DMS79 treated with DMSO at 0.1 percent for 48 hours (cell line): ENCODE data around the gene RASAL1.

Experiments used
- DNase-seq: peaks from one replicate; lab custom pipeline; 2025; lab: John Stamatoyannopoulos, UW

The RASAL1 gene

DNA sequence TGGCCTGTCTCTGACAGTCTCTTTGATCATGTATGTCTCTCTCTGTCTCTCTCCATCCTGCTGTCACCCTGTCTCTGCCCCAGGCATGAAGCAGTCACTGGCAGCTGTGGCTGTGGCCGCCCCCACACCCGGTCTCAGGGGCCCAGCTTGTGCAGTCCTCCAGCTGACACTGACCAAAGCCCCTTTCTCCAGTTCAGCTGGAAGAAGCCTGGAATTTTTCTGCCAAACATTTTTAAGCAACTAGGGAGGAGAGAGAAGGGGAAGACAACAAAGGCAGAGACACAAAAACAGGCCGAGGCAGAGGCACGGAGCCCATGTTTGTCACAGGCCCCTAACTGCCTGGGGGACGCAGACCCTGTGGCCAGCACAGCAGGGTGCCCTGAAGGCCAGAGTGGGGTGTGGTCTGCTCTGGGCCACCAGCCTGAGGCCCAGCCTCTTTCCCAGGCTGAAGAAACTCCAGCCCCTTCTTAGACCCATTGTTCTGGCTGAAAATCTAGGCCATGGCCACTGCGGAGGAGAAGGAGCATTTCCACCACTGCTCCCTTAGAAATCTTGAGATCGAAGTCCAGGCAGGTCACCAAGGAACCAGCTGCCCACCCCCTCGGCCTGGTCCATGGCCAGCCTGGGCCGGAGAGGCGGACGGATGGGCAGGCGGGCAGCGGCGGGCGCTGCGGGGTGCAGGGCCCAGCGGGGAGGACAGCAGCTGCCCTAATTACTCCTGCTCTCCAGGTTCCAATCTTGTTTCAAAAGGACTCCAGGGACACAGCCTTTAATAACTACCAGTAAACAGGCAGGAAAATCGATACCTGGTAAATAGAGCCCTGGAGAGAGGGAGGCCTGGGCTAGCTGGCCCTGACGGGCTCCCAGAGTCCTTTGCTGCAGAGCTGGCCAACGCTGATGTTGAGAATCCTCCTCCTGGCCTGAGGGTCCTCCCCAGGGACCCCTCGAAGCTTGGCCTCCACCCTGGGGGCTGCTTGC lies 64.1 kb downstream of the RASAL1 start:
- DNase-seq = peak; percentile 77

GRCh38 chr12:113070117-113070906 lies 65.2 kb downstream of the RASAL1 start:
- no peak for DNase-seq

DNA sequence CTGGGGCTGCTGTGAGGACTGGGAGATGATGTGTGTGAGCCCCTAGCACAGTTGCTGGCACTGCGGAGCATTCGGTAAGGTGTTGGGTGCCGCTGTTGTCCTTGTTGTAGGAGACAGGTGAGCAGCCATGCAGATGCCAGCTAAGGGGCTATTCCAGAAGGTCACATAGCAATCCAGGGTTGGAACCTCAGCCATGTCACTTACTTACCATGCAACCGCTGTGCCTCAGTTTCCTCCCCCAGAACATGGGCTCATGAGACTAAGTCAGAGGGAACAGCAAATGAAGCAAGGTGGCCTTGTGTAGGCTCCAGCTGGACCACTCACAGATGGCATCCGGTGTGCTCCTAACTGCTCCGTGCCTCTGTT lies 65.8 kb downstream of the RASAL1 start:
- DNase-seq = no peak

DNA sequence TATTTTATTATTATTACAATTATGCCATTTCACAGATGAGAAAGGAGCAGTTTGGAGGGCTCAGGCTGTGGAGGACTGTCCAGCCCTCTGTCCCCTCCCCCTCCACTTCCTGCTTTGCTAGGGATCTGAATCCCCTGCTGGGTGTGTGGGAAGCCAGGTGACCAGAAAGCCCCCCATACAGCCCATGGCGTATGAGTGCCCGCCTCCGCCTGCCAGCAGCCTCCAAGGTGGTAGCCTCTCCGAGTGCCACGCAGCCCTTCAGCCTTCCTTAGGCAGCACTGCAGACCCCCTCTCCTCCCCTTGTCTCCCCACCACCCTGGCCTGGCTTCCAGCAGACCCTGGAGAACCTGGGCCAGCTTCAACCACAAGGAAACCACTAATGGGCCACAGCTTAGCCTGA lies 66.4 kb downstream of the RASAL1 start:
- no peak for DNase-seq

DNA sequence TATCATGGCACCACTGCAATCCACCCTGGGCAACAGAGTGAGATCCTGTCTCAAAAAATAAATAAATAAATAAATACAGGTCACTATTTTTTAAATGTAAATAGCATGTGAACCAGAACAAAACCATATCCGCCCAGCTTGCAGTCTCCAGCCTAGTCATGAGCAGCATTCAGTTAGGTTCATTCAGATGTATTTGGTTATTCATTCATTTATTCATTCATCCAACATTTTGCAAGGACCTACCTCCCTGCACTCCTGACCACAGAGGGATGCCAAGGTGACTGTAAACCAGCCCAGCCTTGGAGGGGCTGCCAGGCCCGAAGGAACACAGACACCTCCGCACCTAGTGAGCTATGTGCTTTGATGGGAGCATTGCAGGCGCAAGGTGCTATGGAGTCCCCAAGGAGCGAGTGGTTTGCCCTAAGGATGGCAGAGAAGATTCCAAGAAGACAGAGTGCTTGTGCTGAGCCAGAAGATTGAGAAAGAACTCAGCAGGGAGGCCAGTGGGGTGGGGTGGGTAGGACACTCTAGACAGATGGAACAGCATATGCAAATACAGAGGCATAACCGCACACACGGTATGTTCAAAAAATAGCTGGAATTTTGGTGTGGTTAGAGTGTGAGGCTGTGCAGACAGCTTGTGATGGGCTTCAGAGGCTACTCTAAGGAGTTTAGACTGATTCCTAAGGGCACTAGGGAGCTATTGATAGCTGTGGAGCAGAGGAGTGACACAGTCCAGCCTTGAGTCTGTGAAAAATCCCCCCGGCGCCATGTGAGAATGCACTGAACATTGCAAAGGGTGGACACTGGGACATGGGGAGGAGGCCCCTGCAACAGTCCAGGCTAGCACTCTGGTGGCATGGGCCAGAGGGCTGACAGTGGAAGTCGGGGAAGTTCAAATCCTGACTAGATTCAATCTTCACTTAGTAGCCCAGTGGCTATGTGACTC lies 67.3 kb downstream of the RASAL1 start:
- DNase-seq = no peak

GRCh38 chr12:113066813-113067400 lies 68.7 kb downstream of the RASAL1 start:
- DNase-seq = peak; percentile 48

GRCh38 chr12:113065126-113066007 lies 70.2 kb downstream of the RASAL1 start:
- DNase-seq = no peak

- peak; percentile 26 for DNase-seq
Observed at GRCh38 chr12:113064395-113065125, 71.0 kb downstream of the RASAL1 start.

DNA sequence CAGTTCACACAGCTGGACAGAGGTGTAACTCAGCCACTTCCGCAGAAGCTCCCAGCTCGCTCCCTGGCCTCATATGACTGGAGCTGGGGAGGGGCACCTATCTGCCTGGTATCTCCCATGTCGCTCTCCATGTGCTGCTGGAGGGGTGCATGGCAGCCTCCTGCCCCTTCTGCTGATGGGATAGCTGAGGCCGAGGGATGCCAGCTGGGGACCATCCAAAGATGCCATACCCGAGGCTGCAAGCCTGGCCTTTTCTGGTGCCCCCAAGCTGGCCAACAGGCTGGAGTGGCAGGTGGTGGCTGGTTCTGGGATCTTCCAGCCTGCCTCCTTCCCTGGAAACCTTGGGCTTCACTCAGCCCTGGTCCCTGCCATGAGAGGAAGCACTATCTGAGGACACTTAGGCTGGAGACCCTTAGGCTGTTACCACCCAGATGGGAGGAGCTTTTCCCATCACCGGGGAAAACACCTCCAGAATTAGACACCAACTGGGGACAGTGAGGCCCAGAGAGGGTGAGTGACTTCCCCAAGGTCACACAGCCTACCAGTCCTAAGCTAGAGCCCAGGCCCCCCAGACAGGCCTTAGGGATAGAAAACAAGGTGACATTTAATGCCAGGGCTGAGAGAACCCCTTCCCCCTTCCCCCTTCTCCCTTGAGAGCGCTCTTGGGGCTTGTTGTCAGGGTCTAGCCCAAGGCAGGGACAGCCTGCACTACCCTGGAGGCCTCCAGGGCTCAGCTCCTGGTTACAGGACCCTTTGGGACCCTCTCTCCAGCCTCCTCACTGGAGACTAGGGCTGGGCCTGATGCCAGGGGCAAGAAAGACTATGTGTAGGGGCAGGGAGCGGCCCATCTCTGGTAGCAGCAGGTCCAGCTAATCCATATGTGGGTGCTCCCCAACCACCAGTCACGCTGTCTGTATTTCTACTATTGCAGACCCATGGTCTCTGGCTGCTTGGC lies 71.9 kb downstream of the RASAL1 start:
- no peak for DNase-seq

- no peak for DNase-seq
Observed at GRCh38 chr12:113062502-113063395, 72.8 kb downstream of the RASAL1 start.

GRCh38 chr12:113061061-113061694 lies 74.4 kb downstream of the RASAL1 start:
- DNase-seq = peak; percentile 37

GRCh38 chr12:113060336-113060960 lies 75.1 kb downstream of the RASAL1 start:
- no peak for DNase-seq

DNA sequence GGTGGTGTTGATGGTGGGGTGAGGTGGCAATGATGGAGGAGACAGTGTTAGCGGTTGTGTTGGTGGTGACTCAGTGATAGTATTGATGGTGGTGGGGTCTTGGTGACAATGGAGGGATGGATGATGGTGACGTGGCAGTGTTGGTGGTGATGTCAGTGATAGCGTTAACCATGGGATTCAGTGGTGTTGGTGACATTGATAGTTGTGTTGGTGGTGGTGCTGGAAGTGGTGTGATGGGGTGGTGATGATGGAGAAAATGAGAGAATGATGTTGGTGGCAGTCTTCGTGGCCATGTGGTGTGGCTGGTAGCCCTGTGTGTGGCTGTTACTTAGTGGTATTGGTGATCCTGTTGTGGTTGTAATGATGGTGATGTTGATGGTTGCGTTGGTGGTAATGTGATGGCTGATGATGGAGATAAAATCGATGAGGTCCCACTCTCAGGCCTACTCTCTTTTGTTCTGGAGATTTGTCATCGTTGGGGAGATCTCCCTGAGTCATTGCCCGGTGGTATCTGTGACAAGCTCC lies 76.4 kb downstream of the RASAL1 start:
- DNase-seq = no peak

DNA sequence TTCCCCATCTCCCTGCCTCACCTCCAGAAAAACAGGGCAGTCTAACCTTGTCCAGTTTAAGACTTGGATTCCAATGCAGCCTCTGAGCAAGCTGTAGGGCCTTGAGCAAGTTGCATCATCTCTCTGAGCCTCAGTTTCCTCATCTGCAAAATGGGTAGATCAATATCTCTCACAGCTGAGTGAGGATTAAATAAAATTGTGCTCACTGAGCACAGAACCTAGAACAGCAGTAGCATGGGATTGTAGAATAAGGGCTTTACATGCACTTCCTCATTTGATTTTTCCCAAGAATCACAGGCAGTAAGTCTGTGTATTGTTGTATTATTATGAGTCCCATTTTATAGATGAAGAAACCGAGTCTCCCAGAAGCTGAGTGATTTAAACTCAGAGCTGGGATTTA lies 77.0 kb downstream of the RASAL1 start:
- DNase-seq = no peak

DNA sequence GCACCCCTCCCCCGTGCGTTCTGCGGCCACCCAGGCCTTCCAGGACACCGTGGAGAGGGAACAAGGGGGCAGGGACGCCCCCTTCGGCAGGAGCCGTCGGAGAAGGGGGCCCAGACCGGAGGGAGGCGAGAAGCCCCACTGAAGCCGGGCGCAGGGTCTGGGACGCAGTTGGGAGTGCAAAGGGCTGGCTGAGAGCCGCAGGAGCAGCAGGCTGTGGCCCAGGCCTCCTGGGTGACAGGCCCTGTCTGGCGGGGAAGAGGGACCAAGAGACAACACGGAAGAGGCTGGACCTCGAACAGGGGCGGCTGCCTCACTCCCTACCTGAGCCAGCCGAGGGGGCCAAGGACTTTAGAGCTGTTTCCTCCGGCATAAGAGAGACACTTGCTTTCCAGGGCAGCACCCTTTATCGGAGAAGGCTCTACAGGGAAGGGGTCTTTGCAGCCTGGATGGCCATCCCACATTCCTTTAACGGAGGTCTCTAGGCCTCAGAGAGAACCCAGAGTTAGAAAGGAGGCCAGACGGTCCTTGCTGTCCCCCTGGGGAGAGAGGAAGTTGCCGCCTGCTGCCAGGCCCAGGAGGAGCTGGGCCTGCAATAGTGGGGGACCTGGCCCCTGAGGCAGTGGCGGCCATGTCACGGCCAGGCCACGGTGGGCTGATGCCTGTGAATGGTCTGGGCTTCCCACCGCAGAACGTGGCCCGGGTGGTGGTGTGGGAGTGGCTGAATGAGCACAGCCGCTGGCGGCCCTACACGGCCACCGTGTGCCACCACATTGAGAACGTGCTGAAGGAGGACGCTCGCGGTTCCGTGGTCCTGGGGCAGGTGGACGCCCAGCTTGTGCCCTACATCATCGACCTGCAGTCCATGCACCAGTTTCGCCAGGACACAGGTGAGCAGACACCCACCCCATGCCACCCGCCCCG lies 77.7 kb downstream of the RASAL1 start:
- DNase-seq = no peak
